D721Med (cell line): ENCODE data around the gene KLC1.

Experiments
- DNase-seq: peaks from one replicate; pipeline ENCODE4 v3.0.0; 2011; ENCODE audit warnings: low spot score; ENCODE audit not compliant: insufficient read length
- FAIRE-seq: peaks from 2 replicates; lab custom pipeline; 2011; peaks lifted over from hg19 to GRCh38; lab: Jason Lieb, UNC
- TF ChIP-seq, protein P1 (sequence below): IDR thresholded peaks from 2 replicates; pipeline ENCODE4 v1.5.1; 2012; ENCODE audit warnings: mild to moderate bottlenecking, control low read depth; ENCODE audit not compliant: insufficient read depth; ENCODE audit errors: missing control alignments

Gene KLC1

DNA sequence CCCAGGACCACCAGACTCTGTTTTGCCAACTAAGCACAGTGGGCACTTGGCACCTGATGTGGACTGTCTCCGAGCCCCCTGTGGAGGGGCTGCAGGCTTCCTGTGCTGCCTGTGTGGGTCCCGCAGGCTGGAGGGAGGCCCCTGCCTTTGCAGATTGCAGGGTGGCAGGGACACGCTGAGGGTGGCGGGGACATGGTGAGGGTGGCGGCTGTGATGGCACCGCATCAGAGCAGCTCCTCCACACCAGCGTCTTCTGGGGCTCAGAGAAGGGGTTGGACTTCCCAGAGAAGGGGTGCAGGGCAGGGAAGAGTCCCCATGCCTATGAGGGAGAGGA, 94.7 kb downstream of the KLC1 start:
- TF ChIP-seq, protein P1, sequence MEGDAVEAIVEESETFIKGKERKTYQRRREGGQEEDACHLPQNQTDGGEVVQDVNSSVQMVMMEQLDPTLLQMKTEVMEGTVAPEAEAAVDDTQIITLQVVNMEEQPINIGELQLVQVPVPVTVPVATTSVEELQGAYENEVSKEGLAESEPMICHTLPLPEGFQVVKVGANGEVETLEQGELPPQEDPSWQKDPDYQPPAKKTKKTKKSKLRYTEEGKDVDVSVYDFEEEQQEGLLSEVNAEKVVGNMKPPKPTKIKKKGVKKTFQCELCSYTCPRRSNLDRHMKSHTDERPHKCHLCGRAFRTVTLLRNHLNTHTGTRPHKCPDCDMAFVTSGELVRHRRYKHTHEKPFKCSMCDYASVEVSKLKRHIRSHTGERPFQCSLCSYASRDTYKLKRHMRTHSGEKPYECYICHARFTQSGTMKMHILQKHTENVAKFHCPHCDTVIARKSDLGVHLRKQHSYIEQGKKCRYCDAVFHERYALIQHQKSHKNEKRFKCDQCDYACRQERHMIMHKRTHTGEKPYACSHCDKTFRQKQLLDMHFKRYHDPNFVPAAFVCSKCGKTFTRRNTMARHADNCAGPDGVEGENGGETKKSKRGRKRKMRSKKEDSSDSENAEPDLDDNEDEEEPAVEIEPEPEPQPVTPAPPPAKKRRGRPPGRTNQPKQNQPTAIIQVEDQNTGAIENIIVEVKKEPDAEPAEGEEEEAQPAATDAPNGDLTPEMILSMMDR = no peak
- FAIRE-seq = no peak
- DNase-seq = no peak

DNA sequence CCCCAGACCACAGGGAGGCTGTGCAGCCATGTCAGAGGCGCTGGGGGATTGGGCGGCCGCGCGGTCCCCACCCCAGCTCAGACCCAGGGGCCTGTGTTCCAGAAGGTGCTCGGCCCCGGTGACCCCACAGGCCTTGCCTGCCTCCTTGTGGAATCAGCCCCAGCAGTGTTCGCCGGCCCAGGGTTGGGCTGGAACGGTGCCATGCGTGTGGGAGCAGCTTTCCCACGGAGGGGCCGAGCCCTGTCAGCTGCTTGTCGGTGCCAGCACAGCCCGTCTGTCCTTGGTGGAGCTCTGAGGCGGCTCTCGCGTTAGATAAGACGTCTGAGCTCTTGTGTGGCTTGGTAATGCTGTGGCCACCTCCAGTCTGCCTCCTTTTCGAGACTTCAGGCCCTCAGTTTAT, 95.1 kb downstream of the KLC1 start:
- FAIRE-seq = no peak
- no peak for DNase-seq
- TF ChIP-seq, protein P1 = no peak

DNA sequence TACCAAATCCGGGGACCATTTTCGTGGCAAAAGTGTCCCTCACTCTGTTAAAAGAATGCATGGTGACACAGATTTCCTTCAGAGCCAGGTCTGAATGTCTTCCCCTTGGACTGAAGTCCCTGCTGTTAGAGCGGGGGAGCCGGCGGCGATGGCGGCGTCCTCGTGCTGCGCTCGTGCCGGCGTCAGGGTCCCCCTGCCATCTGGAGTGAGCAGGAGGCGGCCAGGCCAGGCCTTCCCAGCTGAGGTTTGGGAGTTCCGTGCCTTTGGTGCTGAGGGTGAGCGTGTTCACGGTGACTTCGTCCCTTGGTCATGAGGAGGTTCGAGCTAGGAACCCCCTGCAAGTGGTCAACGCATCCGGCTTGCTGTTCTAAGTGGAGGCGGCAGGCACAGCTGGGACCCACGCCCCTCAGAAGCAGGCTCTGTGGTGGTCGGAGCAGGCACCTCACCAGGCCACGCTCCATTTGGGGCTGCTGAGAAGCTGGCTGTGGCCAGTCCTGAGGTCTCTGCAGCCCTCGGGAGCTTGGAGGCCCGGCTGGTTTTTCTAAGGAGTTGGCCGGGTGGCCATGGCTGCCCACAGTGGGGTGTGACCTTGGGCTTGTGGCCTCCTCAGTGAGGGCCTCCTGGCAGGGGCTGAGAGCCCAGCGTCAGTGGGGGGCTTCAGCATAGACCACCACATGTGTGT, 96.1 kb downstream of the KLC1 start:
- TF ChIP-seq, protein P1 = no peak
- DNase-seq (no peak), FAIRE-seq (no peak)

DNA sequence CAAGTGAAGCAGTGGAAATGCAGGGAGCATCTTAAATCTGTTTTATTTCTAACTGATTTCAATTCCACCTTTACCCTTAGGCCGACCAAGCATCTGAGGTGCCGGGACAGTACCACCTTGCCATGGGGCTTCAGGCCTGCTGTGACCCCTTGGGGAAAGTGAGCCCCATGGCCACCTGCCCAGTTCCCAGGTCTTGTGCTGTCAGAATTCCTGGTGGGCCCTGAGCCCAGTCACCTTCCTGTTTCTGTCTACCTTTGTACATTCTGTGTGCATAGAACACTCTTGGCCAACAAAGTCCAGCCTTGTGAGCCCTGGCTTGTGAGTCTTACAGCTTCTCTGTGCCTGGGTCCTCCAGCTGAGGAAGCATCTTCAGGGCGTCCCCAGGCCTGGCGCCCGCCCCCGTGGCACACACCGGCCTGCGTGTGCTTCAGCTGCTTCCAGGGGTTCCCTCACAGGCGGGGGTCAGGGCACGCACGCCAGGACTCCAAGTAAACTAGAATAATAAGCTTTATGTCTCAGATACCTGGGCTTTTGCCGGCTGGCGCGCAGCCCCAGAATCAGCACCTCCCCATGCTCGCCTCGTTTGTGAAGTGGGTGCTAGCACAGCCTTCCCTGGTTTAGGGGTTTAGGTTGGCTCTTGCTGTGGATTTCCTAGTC, 96.9 kb downstream of the KLC1 start:
- no peak for FAIRE-seq

DNA sequence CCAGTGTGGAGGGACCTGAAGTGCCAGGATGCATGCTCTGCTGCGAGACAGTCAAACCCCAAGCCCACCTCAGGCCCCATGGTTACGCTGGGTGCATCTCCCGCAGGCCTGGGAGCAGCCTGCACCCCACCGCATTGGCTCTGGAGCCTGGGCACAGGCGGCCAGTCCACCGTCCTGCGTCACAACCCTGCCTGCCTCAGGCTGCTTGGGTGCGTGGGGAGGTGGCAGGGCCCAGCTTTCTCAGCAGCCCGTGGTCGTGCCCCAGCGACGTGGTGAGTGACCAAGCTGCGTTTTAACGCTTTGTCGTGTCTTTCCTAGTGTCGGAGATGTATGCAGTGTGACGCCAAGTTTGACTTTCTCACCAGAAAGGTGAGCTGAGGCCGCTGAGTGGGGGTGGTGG, 97.5 kb downstream of the KLC1 start:
- no peak for FAIRE-seq
- no peak for DNase-seq
- TF ChIP-seq, protein P1 = no peak

More for the DNA sequence above, 96.9 kb downstream of the KLC1 start:
- DNase-seq = no peak
- TF ChIP-seq, protein P1 = no peak

DNA sequence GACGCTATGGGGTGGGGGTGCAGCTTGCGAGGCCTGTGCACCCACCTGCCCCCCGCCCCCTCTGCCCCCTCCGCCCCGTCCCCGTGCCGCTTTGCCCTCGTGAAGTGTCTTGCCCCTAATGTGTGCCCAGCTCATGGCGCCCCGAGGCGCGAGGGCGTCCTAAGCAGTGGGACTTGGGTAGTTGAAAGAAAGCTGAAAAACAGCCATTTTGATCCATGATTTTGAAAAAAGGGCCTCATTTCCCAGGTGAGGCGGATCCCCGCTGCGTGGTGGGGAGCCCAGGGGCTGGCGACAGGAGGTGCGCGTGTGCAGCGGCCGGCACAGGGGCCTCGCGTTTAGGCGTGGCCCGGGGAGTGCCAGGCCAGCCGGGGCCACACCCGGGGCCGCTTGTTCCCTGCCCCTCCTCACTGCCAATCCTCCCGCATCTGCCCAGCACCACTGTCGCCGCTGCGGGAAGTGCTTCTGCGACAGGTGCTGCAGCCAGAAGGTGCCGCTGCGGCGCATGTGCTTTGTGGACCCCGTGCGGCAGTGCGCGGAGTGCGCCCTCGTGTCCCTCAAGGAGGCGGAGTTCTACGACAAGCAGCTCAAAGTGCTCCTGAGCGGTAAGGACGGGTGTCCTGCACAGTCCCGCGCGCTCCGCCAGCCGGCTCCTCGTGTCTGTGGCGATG, 98.4 kb downstream of the KLC1 start:
- TF ChIP-seq, protein P1 = no peak
- FAIRE-seq = no peak
- DNase-seq = no peak

DNA sequence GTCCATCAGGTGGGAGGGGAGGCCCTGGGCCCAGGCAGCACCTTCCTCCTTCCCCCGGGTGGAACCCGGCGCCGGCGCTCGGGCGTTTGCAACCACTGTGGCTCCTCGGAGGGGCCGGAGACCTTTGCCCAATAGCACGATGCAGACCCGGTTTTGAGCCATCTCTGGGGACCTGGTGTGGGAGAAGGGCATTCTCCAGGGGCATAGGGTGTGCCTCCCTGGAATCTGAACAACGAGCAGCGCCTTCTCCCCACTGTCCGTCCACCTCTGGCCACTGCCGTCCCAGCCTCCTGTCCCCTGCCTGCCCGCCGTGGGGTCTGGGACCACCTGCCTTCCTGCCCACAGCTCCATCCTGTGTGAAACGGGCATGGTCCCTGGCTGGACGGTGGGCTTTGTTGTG, 99.1 kb downstream of the KLC1 start:
- DNase-seq (no peak), FAIRE-seq (no peak)
- TF ChIP-seq, protein P1 = no peak
